MCF 10A (cell line): ENCODE measurements around the gene THAP2. TPM values are rescaled to one million over a fixed set of nuclear protein-coding genes. Genes with fewer than 3 reads are reported as not detected.
"Not testable (repeated sequence)": the region's sequence is repeated elsewhere in the genome, so short reads cannot be mapped to it uniquely, and the experiment has no call there.

Experiments
- BruUV-seq: library from RNA; stranded (reverse); fragments of 400-500 nt; replicated peaks from 2 replicates; lab custom pipeline; 2021; lab: Mats Ljungman, UMichigan
- CTCF ChIA-PET: fragments of 300-600 bp; sonication (Branson Sonifier 250); formaldehyde crosslinking; extraction: SDS; loops from one replicate; lab custom pipeline; 2021; ENCODE audit warnings: antibody characterized with exemption, inconsistent platforms; lab: Yijun Ruan, JAX
- POLR2A ChIA-PET: fragments of 300-600, 350-650 bp; sonication (Branson Sonifier 250); formaldehyde crosslinking; extraction: SDS; loops from one replicate; lab custom pipeline; 2020; ENCODE audit warnings: antibody characterized with exemption, inconsistent platforms; lab: Yijun Ruan, JAX
- DNase-seq: peaks from one replicate; pipeline ENCODE4 v3.0.0-alpha.2; 2018; ENCODE audit not compliant: unreplicated experiment
- H3K27ac Mint-ChIP-seq: one replicate; pipeline ENCODE4 v1.8.0; 2022; ENCODE audit warnings: mild to moderate bottlenecking, low read depth, mixed read lengths; ENCODE audit not compliant: unreplicated experiment
- H3K27me3 Mint-ChIP-seq: one replicate; pipeline ENCODE4 v1.8.0; 2022; ENCODE audit warnings: mixed read lengths; ENCODE audit not compliant: insufficient read depth, unreplicated experiment
- H3K36me3 Mint-ChIP-seq: one replicate; pipeline ENCODE4 v1.8.0; 2022; ENCODE audit warnings: mild to moderate bottlenecking, moderate library complexity, mixed read lengths; ENCODE audit not compliant: insufficient read depth, unreplicated experiment
- H3K4me1 Mint-ChIP-seq: one replicate; pipeline ENCODE4 v1.8.0; 2022; ENCODE audit warnings: mixed read lengths; ENCODE audit not compliant: insufficient read depth, unreplicated experiment
- H3K4me3 Mint-ChIP-seq: one replicate; pipeline ENCODE4 v1.8.0; 2022; ENCODE audit warnings: mild to moderate bottlenecking, moderate library complexity, mixed read lengths; ENCODE audit not compliant: unreplicated experiment
- H3K9me3 Mint-ChIP-seq: one replicate; pipeline ENCODE4 v1.8.0; 2022; ENCODE audit warnings: mixed read lengths; ENCODE audit not compliant: unreplicated experiment
- intact Hi-C: fragments of 100-400 bp; cut with micrococcal nuclease; formaldehyde crosslinking; loops from 2 replicates; pipeline ENCODE4 v1.14.1; 2022
- total RNA-seq: library from RNA; stranded (reverse); gene quantifications from 2 replicates; pipeline ENCODE4 v1.2.3, GENCODE V29; 2022
- TF ChIP-seq, protein P1 (sequence below): fragments of 200-600 bp; IDR thresholded peaks from one replicate; pipeline ENCODE4 v1.8.0; 2022; ENCODE audit warnings: antibody characterized with exemption, mild to moderate bottlenecking; ENCODE audit not compliant: unreplicated experiment

THAP2 gene
- total RNA-seq, 1 experiment from 2014 or later, result 13.0 TPM

DNA sequence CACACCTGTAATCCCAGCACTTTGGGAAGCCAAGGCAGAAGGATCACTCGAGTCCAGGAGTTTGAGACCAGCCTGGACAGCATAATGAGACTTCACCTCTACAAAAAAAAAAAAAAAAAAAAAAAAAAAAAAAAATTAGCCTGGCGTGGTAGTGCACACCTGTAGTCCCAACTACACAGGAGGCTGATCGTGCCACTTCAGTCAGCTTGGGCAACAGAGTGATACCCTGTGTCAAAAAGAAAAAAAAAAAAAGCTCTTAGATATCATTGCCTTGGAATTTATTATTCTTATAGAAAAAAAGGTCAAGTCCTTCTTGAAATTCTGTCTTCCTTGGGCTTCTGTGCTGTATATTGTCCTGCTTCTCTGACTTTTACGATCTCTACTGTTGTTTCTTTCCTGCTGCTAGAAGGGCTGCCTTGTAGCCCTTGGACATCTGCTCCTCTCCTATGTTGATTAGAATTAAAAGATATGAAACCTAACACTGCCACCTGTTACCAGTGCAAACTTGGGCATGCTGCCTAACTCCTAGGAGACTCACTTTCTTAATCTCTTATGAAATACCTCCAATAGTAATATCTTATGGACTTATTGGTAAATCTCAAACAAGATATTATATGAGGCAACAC is 27.5 kb downstream of the THAP2 start:
- no TSS peak for BruUV-seq
- TF ChIP-seq, protein P1, sequence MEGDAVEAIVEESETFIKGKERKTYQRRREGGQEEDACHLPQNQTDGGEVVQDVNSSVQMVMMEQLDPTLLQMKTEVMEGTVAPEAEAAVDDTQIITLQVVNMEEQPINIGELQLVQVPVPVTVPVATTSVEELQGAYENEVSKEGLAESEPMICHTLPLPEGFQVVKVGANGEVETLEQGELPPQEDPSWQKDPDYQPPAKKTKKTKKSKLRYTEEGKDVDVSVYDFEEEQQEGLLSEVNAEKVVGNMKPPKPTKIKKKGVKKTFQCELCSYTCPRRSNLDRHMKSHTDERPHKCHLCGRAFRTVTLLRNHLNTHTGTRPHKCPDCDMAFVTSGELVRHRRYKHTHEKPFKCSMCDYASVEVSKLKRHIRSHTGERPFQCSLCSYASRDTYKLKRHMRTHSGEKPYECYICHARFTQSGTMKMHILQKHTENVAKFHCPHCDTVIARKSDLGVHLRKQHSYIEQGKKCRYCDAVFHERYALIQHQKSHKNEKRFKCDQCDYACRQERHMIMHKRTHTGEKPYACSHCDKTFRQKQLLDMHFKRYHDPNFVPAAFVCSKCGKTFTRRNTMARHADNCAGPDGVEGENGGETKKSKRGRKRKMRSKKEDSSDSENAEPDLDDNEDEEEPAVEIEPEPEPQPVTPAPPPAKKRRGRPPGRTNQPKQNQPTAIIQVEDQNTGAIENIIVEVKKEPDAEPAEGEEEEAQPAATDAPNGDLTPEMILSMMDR, result no peak
- POLR2A ChIA-PET, result no interaction called here
- no peak overlapping the region for H3K4me3 Mint-ChIP-seq
- peak; percentile 13 for DNase-seq
- no peak overlapping the region for H3K27ac Mint-ChIP-seq
- intact Hi-C loops, result no loop called here
- no peaks in the 10 kb centered on the region for H3K9me3 Mint-ChIP-seq
- no peaks in the 10 kb centered on the region for H3K36me3 Mint-ChIP-seq
- CTCF ChIA-PET, result no interaction called here
- H3K4me1 Mint-ChIP-seq, result peaks cover 35% of the 10 kb centered on the region
- H3K27me3 Mint-ChIP-seq, result no peaks in the 10 kb centered on the region

DNA sequence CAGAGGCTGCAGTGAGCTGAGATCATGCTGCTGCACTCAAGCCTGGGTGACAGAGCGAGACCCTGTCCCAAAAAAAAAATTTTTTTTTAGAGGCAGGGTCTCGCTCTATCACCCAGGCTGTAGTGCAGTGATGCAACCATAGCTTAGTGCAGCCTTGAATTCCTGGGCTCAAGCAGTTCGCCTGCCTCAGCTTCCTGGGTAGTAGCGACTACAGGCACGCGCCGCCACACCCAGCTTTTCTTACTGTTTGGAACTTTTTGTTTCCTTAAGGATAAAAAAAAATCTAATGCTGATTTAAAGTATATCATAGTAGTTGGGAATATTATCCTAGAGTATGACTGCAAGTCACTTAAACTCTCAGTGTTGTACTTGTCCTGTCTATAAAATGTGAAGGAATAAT is 29.0 kb downstream of the THAP2 start:
- TF ChIP-seq, protein P1, result no peak
- H3K4me3 Mint-ChIP-seq, result no peak overlapping the region
- CTCF ChIA-PET, result interaction anchor here (2.0 kb wide), 1 partner anchor 55 kb away, joined by 15 read pairs; no protein-coding TSS in a partner anchor
- peaks cover 28% of the 10 kb centered on the region for H3K4me1 Mint-ChIP-seq
- no TSS peak for BruUV-seq
- no peak overlapping the region for H3K27ac Mint-ChIP-seq
- POLR2A ChIA-PET, result interaction anchor here (1.1 to 4.6 kb wide), 3 partner anchors 25 to 30 kb away, joined by 3 to 26 read pairs (median 5); partner anchors contain the start of genes THAP2 and ZFC3H1
- H3K9me3 Mint-ChIP-seq, result no peaks in the 10 kb centered on the region
- DNase-seq, result no peak
- no peaks in the 10 kb centered on the region for H3K27me3 Mint-ChIP-seq
- intact Hi-C loops, result no loop called here
- H3K36me3 Mint-ChIP-seq, result no peaks in the 10 kb centered on the region

DNA sequence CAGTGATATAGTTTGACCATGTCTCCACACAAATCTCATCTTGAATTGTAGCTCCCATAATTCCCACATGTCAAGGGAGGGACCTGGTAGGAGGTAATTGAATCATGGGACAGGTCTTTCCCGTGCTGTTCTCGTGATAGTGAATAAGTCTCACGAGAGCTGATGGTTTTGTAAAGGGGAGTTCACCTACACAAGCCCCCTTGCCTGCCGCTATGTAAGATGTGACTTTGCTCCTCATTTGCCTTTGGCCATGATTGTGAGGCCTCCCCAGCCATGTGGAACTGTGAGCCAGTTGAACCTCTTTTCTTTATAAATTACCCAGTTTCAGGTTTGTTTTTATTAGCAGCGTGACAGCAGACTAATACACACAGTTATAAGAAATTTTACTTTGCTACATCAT is 29.6 kb downstream of the THAP2 start:
- H3K27ac Mint-ChIP-seq, result peak overlapping the region; percentile 79
- intact Hi-C loops, H3K9me3 Mint-ChIP-seq, H3K4me3 Mint-ChIP-seq, DNase-seq, H3K27me3 Mint-ChIP-seq, H3K36me3 Mint-ChIP-seq, BruUV-seq: not testable (repeated sequence)
- CTCF ChIA-PET, result interaction anchor here (0.6 to 2.0 kb wide), 2 partner anchors 48 to 54 kb away, joined by 5 to 15 read pairs; no protein-coding TSS in a partner anchor
- peaks cover 25% of the 10 kb centered on the region for H3K4me1 Mint-ChIP-seq
- POLR2A ChIA-PET, result interaction anchor here (0.7 to 4.6 kb wide), 5 partner anchors 10 to 30 kb away, joined by 3 to 26 read pairs (median 5); partner anchors contain the start of genes THAP2 and ZFC3H1

DNA sequence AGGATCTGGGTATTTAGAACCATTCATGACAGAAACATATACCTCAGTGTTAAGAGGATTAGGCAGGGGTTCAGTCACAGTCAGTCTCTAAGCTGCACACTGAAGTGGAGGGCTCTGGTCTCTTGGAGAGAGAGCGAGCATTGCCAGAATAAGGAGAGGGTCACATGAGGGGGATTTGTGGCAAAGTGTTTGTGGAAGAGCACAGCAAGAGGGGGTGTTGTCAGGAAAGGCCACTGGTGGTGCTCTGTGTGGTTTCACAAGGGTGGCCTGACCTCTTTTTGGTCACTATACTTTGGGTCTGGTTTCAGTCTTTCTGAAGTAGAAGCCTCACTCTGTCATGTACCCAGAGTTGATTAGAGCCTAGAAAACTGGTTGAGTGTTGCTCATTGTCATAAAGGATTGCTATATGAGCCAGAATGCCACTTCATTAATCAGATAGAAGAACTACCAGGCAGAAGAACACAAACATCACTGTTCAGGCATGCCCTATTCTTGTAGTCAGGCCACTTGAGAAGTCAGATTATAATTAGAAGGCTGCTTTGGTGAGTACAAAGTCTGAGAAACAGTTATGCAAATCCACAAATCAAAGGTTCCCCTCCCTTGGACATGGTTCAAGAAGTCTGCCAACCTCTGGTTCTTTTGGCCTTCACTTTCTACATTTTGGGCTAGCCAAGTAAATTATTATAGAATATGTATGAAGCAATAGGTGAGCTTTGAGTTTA is 30.2 kb downstream of the THAP2 start:
- ChIA-PET CTCF (interaction anchor here (0.6 to 2.0 kb wide), 4 partner anchors 10 to 53 kb away, joined by 3 to 15 read pairs (median 4); no protein-coding TSS in a partner anchor), POLR2A (interaction anchor here (0.6 to 4.6 kb wide), 10 partner anchors 9 to 1924 kb away, joined by 3 to 26 read pairs (median 4); partner anchors contain the start of genes RAB21, THAP2 and ZFC3H1)
- H3K27me3 Mint-ChIP-seq, result no peaks in the 10 kb centered on the region
- DNase-seq, result no peak
- peak overlapping the region; percentile 79 for H3K27ac Mint-ChIP-seq
- H3K4me1 Mint-ChIP-seq, result peaks cover 24% of the 10 kb centered on the region
- no TSS peak for BruUV-seq
- H3K4me3 Mint-ChIP-seq, result no peak overlapping the region
- no peaks in the 10 kb centered on the region for H3K9me3 Mint-ChIP-seq
- no peaks in the 10 kb centered on the region for H3K36me3 Mint-ChIP-seq
- TF ChIP-seq, protein P1, result no peak
- intact Hi-C loops, result no loop called here
